Upper lobe of left lung (tissue), 4 donors: ENCODE data around the gene SP6.

Experiments used
- EP300 ChIP-seq, 4 donors: sonication (generic); formaldehyde crosslinking; IDR thresholded peaks; one replicate each; pipeline ENCODE4 v1.5.1; 2017; ENCODE audit warnings: antibody characterized with exemption in 4 of 4, control low read depth in 2 of 4
- TF ChIP-seq, protein P1 (sequence below), 6 experiments: fragments of 450-650 bp in 4 of 6; fragments of 200-600 bp in 2 of 6; sonication (generic) in 2 of 6; IDR thresholded peaks; one replicate each; pipeline ENCODE4 v1.5.1; 2016 to 2019; ENCODE audit warnings: antibody characterized with exemption in 6 of 6

DNA sequence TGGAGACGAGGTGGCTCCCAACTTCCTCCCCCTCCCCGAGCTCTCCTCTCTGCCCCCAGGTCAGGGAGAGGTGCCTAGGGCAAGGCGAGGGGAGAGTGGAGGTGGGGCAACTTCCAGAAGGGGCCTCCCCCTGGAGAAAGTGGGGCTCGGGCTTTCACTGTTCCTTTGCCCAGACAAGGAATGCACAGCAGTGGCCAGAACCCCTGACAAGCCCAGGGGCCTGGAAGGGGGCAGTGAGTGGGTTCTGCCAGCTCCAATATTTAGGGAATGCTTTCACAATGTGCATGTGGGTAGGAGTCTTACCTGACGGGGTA is 33.4 kb upstream of the SP6 start:
- TF ChIP-seq EP300 (IDR thresholded peaks at IDR 0.05): no peak
- TF ChIP-seq, protein P1, sequence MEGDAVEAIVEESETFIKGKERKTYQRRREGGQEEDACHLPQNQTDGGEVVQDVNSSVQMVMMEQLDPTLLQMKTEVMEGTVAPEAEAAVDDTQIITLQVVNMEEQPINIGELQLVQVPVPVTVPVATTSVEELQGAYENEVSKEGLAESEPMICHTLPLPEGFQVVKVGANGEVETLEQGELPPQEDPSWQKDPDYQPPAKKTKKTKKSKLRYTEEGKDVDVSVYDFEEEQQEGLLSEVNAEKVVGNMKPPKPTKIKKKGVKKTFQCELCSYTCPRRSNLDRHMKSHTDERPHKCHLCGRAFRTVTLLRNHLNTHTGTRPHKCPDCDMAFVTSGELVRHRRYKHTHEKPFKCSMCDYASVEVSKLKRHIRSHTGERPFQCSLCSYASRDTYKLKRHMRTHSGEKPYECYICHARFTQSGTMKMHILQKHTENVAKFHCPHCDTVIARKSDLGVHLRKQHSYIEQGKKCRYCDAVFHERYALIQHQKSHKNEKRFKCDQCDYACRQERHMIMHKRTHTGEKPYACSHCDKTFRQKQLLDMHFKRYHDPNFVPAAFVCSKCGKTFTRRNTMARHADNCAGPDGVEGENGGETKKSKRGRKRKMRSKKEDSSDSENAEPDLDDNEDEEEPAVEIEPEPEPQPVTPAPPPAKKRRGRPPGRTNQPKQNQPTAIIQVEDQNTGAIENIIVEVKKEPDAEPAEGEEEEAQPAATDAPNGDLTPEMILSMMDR (IDR thresholded peaks at IDR 0.05): no peak
